Esophagus muscularis mucosa (tissue), 4 donors: ENCODE measurements around the gene EFCAB14.

Source experiments
- EP300 ChIP-seq: sonication (generic); formaldehyde crosslinking; IDR thresholded peaks from one replicate; pipeline ENCODE4 v1.6.1; 2017; ENCODE audit warnings: antibody characterized with exemption
- POLR2A ChIP-seq: fragments of 450-650 bp; IDR thresholded peaks from one replicate; pipeline ENCODE4 v1.6.1; 2017; ENCODE audit warnings: antibody characterized with exemption, moderate library complexity, mild to moderate bottlenecking, low read depth
- POLR2AphosphoS5 ChIP-seq, 2 donors: sonication (generic); formaldehyde crosslinking; IDR thresholded peaks; one replicate each; pipeline ENCODE4 v1.6.1; 2017; ENCODE audit warnings: antibody characterized with exemption in 2 of 2
- TF ChIP-seq, protein P1 (sequence below), 3 experiments: fragments of 200-600 bp in 2 of 3; fragments of 450-650 bp in 1 of 3; sonication (generic) in 2 of 3; IDR thresholded peaks; one replicate each; pipeline ENCODE4 v1.5.1; 2017 to 2019; ENCODE audit warnings: antibody characterized with exemption in 3 of 3, mild to moderate bottlenecking in 2 of 3, moderate library complexity in 1 of 3

DNA sequence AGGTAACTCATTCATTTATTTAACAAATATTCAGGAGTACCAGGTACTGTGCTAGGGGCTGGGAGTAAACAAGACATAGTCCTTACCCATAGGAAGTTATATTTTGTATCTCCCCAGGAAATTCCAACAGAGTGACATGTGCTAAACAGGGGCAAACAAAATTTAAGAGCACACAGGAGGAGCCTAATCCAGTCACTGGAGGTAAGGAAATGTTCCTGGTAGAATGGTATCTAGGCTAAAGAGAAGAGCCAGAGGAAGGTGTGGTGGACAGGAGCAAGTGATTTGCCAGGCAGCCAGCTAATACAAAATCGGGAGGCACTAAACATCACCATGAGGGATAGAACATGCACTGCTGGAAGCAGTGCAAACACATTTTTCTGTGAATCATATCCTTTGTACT, 36.9 kb downstream of the EFCAB14 start:
- TF ChIP-seq POLR2A: no peak
- TF ChIP-seq POLR2AphosphoS5 (IDR thresholded peaks at IDR 0.05): no peak
- TF ChIP-seq, protein P1, sequence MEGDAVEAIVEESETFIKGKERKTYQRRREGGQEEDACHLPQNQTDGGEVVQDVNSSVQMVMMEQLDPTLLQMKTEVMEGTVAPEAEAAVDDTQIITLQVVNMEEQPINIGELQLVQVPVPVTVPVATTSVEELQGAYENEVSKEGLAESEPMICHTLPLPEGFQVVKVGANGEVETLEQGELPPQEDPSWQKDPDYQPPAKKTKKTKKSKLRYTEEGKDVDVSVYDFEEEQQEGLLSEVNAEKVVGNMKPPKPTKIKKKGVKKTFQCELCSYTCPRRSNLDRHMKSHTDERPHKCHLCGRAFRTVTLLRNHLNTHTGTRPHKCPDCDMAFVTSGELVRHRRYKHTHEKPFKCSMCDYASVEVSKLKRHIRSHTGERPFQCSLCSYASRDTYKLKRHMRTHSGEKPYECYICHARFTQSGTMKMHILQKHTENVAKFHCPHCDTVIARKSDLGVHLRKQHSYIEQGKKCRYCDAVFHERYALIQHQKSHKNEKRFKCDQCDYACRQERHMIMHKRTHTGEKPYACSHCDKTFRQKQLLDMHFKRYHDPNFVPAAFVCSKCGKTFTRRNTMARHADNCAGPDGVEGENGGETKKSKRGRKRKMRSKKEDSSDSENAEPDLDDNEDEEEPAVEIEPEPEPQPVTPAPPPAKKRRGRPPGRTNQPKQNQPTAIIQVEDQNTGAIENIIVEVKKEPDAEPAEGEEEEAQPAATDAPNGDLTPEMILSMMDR (IDR thresholded peaks at IDR 0.05): no peak
- TF ChIP-seq EP300: no peak
